ENCODE results near the gene GABRB3. TPM values are rescaled to one million over a fixed set of nuclear protein-coding genes. Genes with fewer than 3 reads are reported as not detected.

Gene GABRB3
- total and polyA plus RNA-seq, 12 donors: 0.23 to 4.5 (median 1.7) TPM

DNA sequence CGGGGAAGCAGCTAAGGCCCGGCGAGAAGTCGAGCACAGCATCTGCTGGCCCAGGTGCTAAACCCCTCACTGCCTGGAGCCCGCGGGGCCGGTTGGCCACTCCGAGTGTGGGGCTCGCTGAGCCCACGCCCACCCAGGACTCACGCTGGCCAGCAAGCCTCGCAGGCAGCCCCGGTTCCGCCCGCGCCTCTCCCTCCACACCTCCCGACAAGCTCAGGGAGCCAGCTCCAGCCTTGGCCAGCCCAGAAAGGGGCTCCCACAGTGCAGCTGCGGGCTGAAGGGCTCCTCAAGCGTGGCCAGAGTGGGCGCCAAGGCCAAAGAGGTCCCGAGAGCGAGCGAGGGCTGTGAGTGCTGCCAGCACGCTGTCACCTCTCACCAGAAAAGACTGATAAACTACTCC, 8.9 kb upstream of the GABRB3 start:
- intact Hi-C loops (cut with DNase I): no loop called here
- Histone ChIP-seq H3K4me3 (no peak overlapping the region), H3K27me3 (no peaks in the 10 kb centered on the region), H3K4me1 (no peaks in the 10 kb centered on the region), H3K27ac (no peak overlapping the region), H3K9me3 (peaks cover 0 to 5% (median 0%) of the 10 kb centered on the region in 11 donors), H3K36me3 (no peaks in the 10 kb centered on the region)
- WGBS, 2 donors: 73 to 87% methylated on average over 24 of the region's 24 CpGs
- TF ChIP-seq, protein P1, sequence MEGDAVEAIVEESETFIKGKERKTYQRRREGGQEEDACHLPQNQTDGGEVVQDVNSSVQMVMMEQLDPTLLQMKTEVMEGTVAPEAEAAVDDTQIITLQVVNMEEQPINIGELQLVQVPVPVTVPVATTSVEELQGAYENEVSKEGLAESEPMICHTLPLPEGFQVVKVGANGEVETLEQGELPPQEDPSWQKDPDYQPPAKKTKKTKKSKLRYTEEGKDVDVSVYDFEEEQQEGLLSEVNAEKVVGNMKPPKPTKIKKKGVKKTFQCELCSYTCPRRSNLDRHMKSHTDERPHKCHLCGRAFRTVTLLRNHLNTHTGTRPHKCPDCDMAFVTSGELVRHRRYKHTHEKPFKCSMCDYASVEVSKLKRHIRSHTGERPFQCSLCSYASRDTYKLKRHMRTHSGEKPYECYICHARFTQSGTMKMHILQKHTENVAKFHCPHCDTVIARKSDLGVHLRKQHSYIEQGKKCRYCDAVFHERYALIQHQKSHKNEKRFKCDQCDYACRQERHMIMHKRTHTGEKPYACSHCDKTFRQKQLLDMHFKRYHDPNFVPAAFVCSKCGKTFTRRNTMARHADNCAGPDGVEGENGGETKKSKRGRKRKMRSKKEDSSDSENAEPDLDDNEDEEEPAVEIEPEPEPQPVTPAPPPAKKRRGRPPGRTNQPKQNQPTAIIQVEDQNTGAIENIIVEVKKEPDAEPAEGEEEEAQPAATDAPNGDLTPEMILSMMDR (IDR thresholded peaks at IDR 0.05): no peak
- no peak for DNase-seq
- no peak for ATAC-seq

DNA sequence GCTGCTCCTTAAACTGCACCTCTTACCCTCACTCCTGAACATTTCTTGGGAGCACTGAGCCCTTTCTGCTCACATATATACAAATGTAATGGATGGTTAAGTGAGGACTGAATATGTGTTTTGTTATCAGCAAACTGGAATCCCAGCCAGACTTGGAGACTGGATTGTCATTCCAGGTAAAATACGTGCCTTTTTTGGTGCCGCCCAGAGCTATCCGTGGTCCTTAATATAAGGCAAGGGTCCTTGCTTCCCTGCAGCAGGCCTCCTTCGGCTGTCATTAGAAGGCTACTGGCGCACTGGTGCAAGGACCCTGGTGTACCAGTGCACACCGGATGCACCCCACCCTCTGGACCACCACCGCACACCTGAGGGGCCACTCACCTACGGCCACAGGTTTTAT, 1.1 kb upstream of the GABRB3 start:
- no peak for ATAC-seq
- intact Hi-C loops (cut with DNase I): no loop called here
- TF ChIP-seq, protein P1 (IDR thresholded peaks at IDR 0.05): no peak

DNA sequence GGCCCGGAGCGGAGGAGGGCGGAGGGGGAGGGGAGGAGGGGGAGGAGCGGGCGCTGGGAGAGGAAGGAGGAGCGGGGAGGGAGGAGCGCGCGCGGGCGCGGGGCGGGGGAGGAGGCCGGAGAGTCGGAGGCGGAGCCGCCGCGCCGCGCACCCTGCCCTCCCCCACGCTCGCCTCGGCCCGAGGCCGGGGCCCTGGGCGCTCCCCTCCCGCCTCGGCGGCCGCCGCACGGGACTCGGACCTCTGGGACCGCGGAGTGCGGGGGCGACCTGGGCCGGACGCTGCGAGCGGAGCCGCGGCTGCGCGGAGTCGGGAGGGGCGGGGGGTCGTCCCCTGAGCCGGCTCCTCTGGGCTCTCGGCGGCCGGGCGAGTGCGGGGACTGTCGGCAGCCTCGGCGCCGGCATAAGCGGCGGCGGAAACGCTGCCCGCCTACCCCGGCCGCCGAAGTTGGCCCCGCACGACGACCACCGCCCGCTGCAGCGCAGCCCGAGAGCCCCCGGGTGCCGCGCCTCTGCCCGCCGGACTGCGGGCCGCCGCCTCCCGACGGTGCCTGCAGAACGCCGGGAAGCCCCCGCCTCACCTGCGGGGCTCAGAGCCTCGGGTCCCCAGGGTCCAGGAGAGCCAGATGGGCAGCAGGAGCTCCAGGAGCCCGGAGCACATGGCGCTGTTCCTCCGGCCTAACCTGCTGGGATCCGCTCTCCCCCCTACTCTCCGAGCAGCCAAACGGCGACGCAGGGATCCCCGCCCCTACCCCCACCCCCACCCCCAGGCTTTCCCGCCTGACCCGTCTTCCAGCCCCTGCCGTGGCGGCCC, 406 bp upstream of the GABRB3 start:
- Histone ChIP-seq H3K27me3 (peaks cover 0 to 71% (median 56%) of the 10 kb centered on the region in 7 donors), H3K36me3 (no peaks in the 10 kb centered on the region), H3K9me3 (no peaks in the 10 kb centered on the region), H3K4me1 (peaks cover 0 to 20% (median 8%) of the 10 kb centered on the region in 9 donors), H3K27ac (no peak overlapping the region), H3K4me3 (peak overlapping the region; percentile 14 to 50 (median 45))
- DNase-seq (peak; percentile 46 to 66), ATAC-seq (peak in 7 of 8 donors; percentile 31 to 88 (median 67))
- TF ChIP-seq, protein P1 (IDR thresholded peaks at IDR 0.05): no peak
- WGBS, 2 donors: 1% methylated on average over 45 to 99 of the region's 102 CpGs
- intact Hi-C loops (cut with DNase I): no loop called here

More for the DNA sequence above, 1.1 kb upstream of the GABRB3 start:
- whole genome bisulfite sequencing, 2 donors: 13 to 14% methylated on average over 8 of the region's 8 CpGs
- H3K27me3 ChIP-seq: peaks cover 0 to 68% (median 50%) of the 10 kb centered on the region in 7 donors
- no peaks in the 10 kb centered on the region for H3K36me3 ChIP-seq
- no peak overlapping the region for H3K27ac ChIP-seq
- no peak for DNase-seq
- no peaks in the 10 kb centered on the region for H3K9me3 ChIP-seq
- peaks cover 0 to 20% (median 8%) of the 10 kb centered on the region in 9 donors for H3K4me1 ChIP-seq
- peak overlapping the region in 1 of 10 donors; percentile 33 for H3K4me3 ChIP-seq

DNA sequence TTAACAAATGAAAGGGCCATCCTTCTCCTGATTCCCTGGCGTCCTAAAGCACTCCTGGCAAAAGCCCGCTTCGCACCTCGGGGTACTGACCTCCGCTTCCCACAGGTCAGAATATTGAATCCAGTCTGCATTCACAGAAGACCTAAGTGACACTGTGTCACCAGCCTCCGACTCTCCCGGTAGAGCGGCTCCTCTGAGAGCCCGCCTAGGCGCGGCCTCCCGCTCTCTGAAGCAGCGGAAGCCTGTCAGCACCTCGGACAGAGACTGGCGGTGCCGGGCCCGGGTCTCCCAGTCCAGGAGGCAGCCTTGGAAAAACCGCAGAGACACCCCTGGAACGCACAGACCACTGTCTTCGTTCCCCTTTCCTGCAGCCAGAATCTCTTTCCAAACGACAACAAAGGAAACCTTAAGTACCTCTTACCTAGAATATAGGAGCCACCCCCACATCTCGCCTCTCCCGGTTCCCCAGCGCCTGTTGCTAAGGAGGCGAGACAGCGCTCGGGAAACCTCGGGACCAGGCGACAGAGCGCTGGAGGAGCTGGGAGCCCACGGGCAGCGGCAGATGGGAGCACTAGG, 1.2 kb downstream of the GABRB3 start:
- 1% methylated on average over 32 of the region's 32 CpGs for WGBS, 2 donors
- no peak overlapping the region for H3K27ac ChIP-seq
- peaks cover 0 to 20% (median 8%) of the 10 kb centered on the region in 9 donors for H3K4me1 ChIP-seq
- no peaks in the 10 kb centered on the region for H3K36me3 ChIP-seq
- peak overlapping the region in 9 of 10 donors; percentile 26 to 50 (median 48) for H3K4me3 ChIP-seq
- H3K9me3 ChIP-seq: no peaks in the 10 kb centered on the region
- ATAC-seq: peak in 7 of 8 donors; percentile 42 to 88 (median 78)
- TF ChIP-seq, protein P1 (IDR thresholded peaks at IDR 0.05): no peak
- peaks cover 0 to 76% (median 65%) of the 10 kb centered on the region in 7 donors for H3K27me3 ChIP-seq
- intact Hi-C loops (cut with DNase I): no loop called here
- peak; percentile 30 to 38 for DNase-seq

Data from heart right ventricle (tissue), 16 donors.